Type B pancreatic cell (in vitro differentiated cells): Measurements from ENCODE around the gene GRAMD1C. TPM values are rescaled to one million over a fixed set of nuclear protein-coding genes. Genes with fewer than 3 reads are reported as not detected.

Experiments used
- DNase-seq: peaks from one replicate; pipeline ENCODE4 v3.0.0; 2021; ENCODE audit warnings: mixed read lengths; ENCODE audit not compliant: unreplicated experiment; ENCODE audit errors: extremely low spot score
- H3K27ac Mint-ChIP-seq: 2 replicates; pipeline ENCODE4 v1.8.0; 2021; ENCODE audit warnings: mild to moderate bottlenecking, mixed read lengths
- H3K27me3 Mint-ChIP-seq: 2 replicates; pipeline ENCODE4 v1.8.0; 2021; ENCODE audit warnings: mixed read lengths
- H3K36me3 Mint-ChIP-seq: 2 replicates; pipeline ENCODE4 v1.8.0; 2021; ENCODE audit warnings: mixed read lengths
- H3K4me1 Mint-ChIP-seq: one replicate; pipeline ENCODE4 v1.8.0; 2021; ENCODE audit warnings: mixed read lengths; ENCODE audit not compliant: unreplicated experiment
- H3K4me3 Mint-ChIP-seq: 2 replicates; pipeline ENCODE4 v1.8.0; 2021; ENCODE audit warnings: mild to moderate bottlenecking, mixed read lengths
- H3K9me3 Mint-ChIP-seq: 2 replicates; pipeline ENCODE4 v1.8.0; 2021; ENCODE audit warnings: mixed read lengths
- CTCF ChIP-seq: fragments of 200-600 bp; sonication (generic); conservative IDR thresholded peaks from 2 replicates; pipeline ENCODE4 v1.5.0; 2021; ENCODE audit warnings: antibody characterized with exemption, mild to moderate bottlenecking
- long read RNA-seq: library from polyadenylated mRNA; unstranded; transcript quantifications from one replicate; pipeline ENCODE4 v2.0.0, GENCODE V29; 2020
- total RNA-seq: library from RNA; stranded (reverse); gene quantifications from 2 replicates; pipeline ENCODE4 v1.2.1, GENCODE V29; 2021; ENCODE audit warnings: low replicate concordance

Gene GRAMD1C
- total RNA-seq, result 7.3 TPM in 2 replicates
- long read RNA-seq, transcript GRAMD1C-202 (13 exons, 3,475 nt), result major isoform, 15 of 22 reads
- long read RNA-seq, partial matches to known transcripts, result 1 of 22 reads
- long read RNA-seq, other reads (novel, unspliced or antisense), result 6 of 22 reads

DNA sequence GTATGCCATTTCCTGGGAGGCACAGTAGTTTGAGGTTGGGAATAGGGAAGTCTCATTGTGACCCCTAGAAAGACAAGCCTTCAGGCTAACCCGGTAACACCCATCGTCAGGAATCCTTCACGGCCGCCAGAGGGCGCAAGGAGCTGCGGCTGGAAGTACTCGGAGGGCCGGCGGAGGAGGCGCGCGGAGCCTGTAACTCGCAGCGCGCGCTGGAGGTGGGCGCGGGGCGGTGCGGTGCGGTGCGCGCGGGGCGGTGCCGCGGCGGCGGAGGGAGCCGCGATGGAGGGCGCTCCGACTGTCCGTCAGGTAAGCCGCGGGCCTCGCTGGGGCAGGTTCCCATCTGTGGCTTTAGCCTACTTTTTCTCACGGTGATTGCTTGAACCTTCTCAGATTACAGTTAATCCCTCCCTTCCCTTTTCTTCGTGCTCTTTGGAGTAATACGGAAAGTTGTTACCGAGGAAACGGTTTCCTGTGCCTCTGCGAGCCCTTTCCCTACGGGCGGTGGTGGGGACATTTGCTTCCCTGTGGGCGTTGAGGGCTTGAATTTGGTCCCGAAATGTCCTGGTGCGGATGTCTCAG, at the start of gene GRAMD1C:
GRAMD1C (plus strand) TSS at position 158 of the 579 bp plus-strand sequence; CDS start at position 280, 122 bp downstream.
- Mint-ChIP-seq H3K36me3 (no peaks in the 10 kb centered on the region), H3K27me3 (no peaks in the 10 kb centered on the region), H3K27ac (peak within 1 kb of the TSS; percentile 48), H3K9me3 (no peaks in the 10 kb centered on the region), H3K4me1 (peaks cover 12% of the 10 kb centered on the region), H3K4me3 (peak within 1 kb of the TSS; percentile 88)
- peak; percentile 92 for TF ChIP-seq CTCF
- DNase-seq, result peak; percentile 88

GRCh38 chr3:113791381-113791780, 47.2 kb upstream of the GRAMD1C start:
- Mint-ChIP-seq H3K9me3 (no peaks in the 10 kb centered on the region), H3K4me3 (no peak overlapping the region), H3K4me1 (no peaks in the 10 kb centered on the region), H3K36me3 (peaks cover 4% of the 10 kb centered on the region), H3K27ac (no peak overlapping the region), H3K27me3 (no peaks in the 10 kb centered on the region)
- no peak for TF ChIP-seq CTCF
- DNase-seq, result no peak

GRCh38 chr3:113794526-113794925, 44.1 kb upstream of the GRAMD1C start:
- H3K4me3 Mint-ChIP-seq, result no peak overlapping the region
- no peaks in the 10 kb centered on the region for H3K4me1 Mint-ChIP-seq
- DNase-seq, result no peak
- H3K27ac Mint-ChIP-seq, result no peak overlapping the region
- no peak for TF ChIP-seq CTCF
- no peaks in the 10 kb centered on the region for H3K27me3 Mint-ChIP-seq
- H3K9me3 Mint-ChIP-seq, result no peaks in the 10 kb centered on the region
- H3K36me3 Mint-ChIP-seq, result peaks cover 7% of the 10 kb centered on the region

GRCh38 chr3:113795693-113796092, 42.9 kb upstream of the GRAMD1C start:
- no peak overlapping the region for H3K4me3 Mint-ChIP-seq
- no peaks in the 10 kb centered on the region for H3K4me1 Mint-ChIP-seq
- H3K9me3 Mint-ChIP-seq, result no peaks in the 10 kb centered on the region
- no peak for DNase-seq
- no peak overlapping the region for H3K27ac Mint-ChIP-seq
- H3K27me3 Mint-ChIP-seq, result no peaks in the 10 kb centered on the region
- peaks cover 7% of the 10 kb centered on the region for H3K36me3 Mint-ChIP-seq
- no peak for TF ChIP-seq CTCF

DNA sequence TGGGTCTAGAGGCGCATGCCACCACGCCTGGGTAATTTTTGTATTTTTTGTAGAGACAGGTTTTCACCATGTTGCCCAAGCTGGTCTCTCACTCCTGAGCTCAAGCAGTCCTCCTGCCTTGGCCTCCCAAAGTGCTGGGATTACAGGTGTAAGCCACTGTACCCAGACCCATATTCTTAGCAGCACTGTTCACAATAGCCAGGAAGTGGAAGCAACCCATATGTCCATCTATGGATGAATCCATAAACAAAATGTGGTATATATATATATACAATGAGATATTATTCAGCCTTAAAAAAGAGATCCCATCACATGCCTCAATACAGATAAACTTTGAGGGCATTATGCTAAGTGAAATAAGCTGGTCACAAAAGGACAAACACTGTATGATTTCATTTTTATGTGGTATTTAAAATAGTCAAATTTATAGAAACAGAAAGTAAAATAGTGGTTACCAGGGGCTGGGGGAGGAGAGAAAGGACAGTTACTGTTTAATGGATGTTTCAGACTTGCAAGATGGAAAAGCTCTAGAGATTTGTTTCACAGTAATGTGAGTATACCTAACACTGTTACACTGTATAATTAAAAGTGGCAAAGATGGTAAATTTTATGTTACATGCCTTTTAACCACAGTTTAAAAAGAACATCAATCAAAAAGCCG, 35.7 kb upstream of the GRAMD1C start:
- TF ChIP-seq CTCF, result no peak
- Mint-ChIP-seq H3K36me3 (peaks cover 15% of the 10 kb centered on the region), H3K4me1 (no peaks in the 10 kb centered on the region), H3K9me3 (no peaks in the 10 kb centered on the region), H3K27ac (no peak overlapping the region), H3K4me3 (no peak overlapping the region), H3K27me3 (no peaks in the 10 kb centered on the region)
- no peak for DNase-seq
